AG10803 (cell line): ENCODE results near the gene SLMAP.

Experiments used
- DNase-seq: peaks from one replicate; pipeline ENCODE4 v3.0.0; 2010; ENCODE audit warnings: low read depth
- H3K4me3 ChIP-seq: 2 replicates; pipeline ENCODE4 v1.5.1; 2011; ENCODE audit warnings: mild to moderate bottlenecking, low read length, control low read depth
- CTCF ChIP-seq: conservative IDR thresholded peaks from 2 replicates; pipeline ENCODE4 v1.5.1; 2011; ENCODE audit warnings: mild to moderate bottlenecking, low read length, control low read depth, inconsistent platforms

SLMAP gene

DNA sequence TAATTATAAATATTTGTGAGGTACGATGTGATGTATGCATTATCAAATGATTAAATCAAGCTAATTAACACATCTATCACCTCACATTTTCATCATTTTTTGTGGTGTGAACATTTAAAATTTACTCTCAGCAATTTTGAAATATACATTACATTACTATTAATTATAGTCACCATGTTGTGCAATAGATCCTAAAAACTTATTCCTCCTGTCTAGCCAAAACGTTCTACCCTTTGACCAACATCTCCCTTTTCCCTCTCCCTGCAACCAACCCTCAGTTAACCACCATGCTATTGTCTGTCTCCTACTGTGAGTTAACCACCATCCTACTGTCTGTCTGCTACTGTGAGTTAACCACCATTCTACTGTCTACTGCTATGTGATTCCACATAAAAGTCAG is 20.7 kb upstream of the SLMAP start:
- H3K4me3 ChIP-seq: no peak overlapping the region
- DNase-seq: no peak
- TF ChIP-seq CTCF: no peak

- TF ChIP-seq CTCF: no peak
- DNase-seq: no peak
- H3K4me3 ChIP-seq: no peak overlapping the region
These were observed 18.3 kb upstream of the SLMAP start for GRCh38 chr3:57737840-57738239.

GRCh38 chr3:57738391-57738790 is 17.7 kb upstream of the SLMAP start:
- TF ChIP-seq CTCF: no peak
- no peak for DNase-seq
- H3K4me3 ChIP-seq: no peak overlapping the region

DNA sequence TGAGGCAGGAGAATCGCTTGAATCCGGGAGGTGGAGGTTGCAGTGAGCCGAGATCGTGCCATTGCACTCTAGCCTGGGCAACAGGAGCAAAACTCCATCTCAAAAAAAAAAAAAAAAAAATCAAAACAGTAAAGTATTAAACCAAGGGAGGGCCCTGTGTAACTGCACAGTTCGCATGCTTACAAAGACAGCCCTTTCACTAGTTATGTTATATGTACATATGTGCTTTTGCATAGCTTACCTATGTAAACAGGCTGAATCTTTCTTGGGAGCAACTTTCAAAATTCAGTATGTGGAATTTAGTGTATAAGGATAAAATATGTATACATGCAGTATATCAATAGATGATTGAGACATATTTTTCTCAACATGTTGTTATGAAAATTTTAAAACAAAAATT is 16.1 kb upstream of the SLMAP start:
- H3K4me3 ChIP-seq: no peak overlapping the region
- DNase-seq: no peak
- TF ChIP-seq CTCF: no peak

GRCh38 chr3:57743496-57743895 is 12.6 kb upstream of the SLMAP start:
- H3K4me3 ChIP-seq: no peak overlapping the region
- DNase-seq: no peak
- no peak for TF ChIP-seq CTCF

GRCh38 chr3:57745101-57745500 is 11.0 kb upstream of the SLMAP start:
- DNase-seq: no peak
- no peak overlapping the region for H3K4me3 ChIP-seq
- TF ChIP-seq CTCF: no peak

- DNase-seq: peak; percentile 45
- H3K4me3 ChIP-seq: no peak overlapping the region
- TF ChIP-seq CTCF: no peak
These were observed 9.7 kb upstream of the SLMAP start for GRCh38 chr3:57746156-57747010.
